ENCODE measurements around the gene FAM43A.

GRCh38 chr3:194714564-194714963 lies 28.9 kb downstream of the FAM43A start:
- TF ChIP-seq, protein P1, sequence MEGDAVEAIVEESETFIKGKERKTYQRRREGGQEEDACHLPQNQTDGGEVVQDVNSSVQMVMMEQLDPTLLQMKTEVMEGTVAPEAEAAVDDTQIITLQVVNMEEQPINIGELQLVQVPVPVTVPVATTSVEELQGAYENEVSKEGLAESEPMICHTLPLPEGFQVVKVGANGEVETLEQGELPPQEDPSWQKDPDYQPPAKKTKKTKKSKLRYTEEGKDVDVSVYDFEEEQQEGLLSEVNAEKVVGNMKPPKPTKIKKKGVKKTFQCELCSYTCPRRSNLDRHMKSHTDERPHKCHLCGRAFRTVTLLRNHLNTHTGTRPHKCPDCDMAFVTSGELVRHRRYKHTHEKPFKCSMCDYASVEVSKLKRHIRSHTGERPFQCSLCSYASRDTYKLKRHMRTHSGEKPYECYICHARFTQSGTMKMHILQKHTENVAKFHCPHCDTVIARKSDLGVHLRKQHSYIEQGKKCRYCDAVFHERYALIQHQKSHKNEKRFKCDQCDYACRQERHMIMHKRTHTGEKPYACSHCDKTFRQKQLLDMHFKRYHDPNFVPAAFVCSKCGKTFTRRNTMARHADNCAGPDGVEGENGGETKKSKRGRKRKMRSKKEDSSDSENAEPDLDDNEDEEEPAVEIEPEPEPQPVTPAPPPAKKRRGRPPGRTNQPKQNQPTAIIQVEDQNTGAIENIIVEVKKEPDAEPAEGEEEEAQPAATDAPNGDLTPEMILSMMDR (IDR thresholded peaks at IDR 0.05 in 4 of 5, conservative IDR thresholded peaks at IDR 0.05 in 1 of 5), result no peak
- no peak for TF ChIP-seq POLR2A (IDR thresholded peaks at IDR 0.05)
